Measurements from ENCODE around the gene ELSPBP1.

The ELSPBP1 gene

DNA sequence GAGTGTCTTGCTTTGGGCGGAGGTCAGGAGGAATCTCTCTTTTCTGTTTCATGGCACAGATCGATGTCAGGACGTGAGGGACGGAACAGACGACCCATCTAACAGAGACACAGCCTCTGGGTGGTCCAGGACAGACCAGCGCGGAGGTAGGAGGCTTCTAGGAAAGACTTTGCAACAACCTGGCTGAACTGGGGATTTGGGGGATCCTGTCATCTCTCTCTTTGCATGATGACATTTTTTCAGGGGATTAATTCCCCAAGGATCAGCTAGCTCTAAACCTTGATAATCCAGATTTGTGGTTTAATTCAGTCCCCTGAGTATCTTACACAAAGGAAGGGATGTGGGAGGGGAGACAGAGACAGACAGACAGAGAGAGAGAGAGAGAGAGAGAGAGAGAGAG, 35.0 kb downstream of the ELSPBP1 start:
- no peaks in the 10 kb centered on the region for H3K36me3 ChIP-seq (replicated peaks; ENCODE audit: low read depth, low read length)
- no peak overlapping the region for H3K4me2 ChIP-seq (ENCODE audit: low read length)
- no peak for TF ChIP-seq EZH2phosphoT487 (IDR thresholded peaks at IDR 0.05; ENCODE audit: low read depth)
- TF ChIP-seq, protein P1, sequence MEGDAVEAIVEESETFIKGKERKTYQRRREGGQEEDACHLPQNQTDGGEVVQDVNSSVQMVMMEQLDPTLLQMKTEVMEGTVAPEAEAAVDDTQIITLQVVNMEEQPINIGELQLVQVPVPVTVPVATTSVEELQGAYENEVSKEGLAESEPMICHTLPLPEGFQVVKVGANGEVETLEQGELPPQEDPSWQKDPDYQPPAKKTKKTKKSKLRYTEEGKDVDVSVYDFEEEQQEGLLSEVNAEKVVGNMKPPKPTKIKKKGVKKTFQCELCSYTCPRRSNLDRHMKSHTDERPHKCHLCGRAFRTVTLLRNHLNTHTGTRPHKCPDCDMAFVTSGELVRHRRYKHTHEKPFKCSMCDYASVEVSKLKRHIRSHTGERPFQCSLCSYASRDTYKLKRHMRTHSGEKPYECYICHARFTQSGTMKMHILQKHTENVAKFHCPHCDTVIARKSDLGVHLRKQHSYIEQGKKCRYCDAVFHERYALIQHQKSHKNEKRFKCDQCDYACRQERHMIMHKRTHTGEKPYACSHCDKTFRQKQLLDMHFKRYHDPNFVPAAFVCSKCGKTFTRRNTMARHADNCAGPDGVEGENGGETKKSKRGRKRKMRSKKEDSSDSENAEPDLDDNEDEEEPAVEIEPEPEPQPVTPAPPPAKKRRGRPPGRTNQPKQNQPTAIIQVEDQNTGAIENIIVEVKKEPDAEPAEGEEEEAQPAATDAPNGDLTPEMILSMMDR (IDR thresholded peaks at IDR 0.05; ENCODE audit: low read depth, low read length) = no peak

DNA sequence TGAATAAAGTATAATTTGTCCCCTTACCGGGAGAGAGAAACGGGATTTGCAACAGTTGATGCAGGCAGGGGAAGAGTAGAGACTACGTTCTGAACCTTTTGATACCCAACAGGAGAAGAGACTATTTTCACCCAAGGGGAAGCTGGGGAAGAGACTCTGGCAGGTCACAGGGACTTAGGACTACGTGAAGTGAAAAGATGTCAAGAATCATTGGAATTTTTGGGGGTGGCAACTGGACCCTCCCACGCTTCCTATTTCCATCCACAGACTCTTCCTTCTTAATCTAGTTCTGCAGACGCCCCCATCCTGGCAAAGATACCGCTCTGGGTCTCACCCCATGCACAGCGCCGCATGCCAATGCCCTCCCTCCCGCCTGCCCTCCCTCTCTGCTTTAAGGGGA, 35.6 kb downstream of the ELSPBP1 start:
- no peaks in the 10 kb centered on the region for H3K36me3 ChIP-seq (replicated peaks; ENCODE audit: low read depth, low read length)
- TF ChIP-seq EZH2phosphoT487 (IDR thresholded peaks at IDR 0.05; ENCODE audit: low read depth) = no peak
- TF ChIP-seq, protein P1 (IDR thresholded peaks at IDR 0.05; ENCODE audit: low read depth, low read length) = no peak
- H3K9ac ChIP-seq (ENCODE audit: low read length) = no peak overlapping the region
- no peak overlapping the region for H3K4me2 ChIP-seq (ENCODE audit: low read length)
- H3K4me3 ChIP-seq (ENCODE audit: low read length) = no peak overlapping the region
- no peak overlapping the region for H3K27ac ChIP-seq (ENCODE audit: low read length)
- H3K9me3 ChIP-seq (ENCODE audit: insufficient read depth, low read length) = no peaks in the 10 kb centered on the region
- H4K20me1 ChIP-seq (ENCODE audit: insufficient read depth, low read length) = no peaks in the 10 kb centered on the region
- no peak overlapping the region for H2AFZ ChIP-seq (ENCODE audit: low read depth, low read length)
- no peaks in the 10 kb centered on the region for H3K4me1 ChIP-seq (ENCODE audit: low read length)
- peaks cover 18% of the 10 kb centered on the region for H3K27me3 ChIP-seq (ENCODE audit: low read depth, low read length)
- no peaks in the 10 kb centered on the region for H3K79me2 ChIP-seq (ENCODE audit: low read length)

More for the DNA sequence above, 35.0 kb downstream of the ELSPBP1 start:
- Histone ChIP-seq H3K9ac (ENCODE audit: low read length) (no peak overlapping the region), H3K4me3 (ENCODE audit: low read length) (no peak overlapping the region), H3K79me2 (ENCODE audit: low read length) (no peaks in the 10 kb centered on the region), H3K27ac (ENCODE audit: low read length) (no peak overlapping the region), H3K4me1 (ENCODE audit: low read length) (no peaks in the 10 kb centered on the region), H3K27me3 (ENCODE audit: low read depth, low read length) (peaks cover 25% of the 10 kb centered on the region), H4K20me1 (ENCODE audit: insufficient read depth, low read length) (no peaks in the 10 kb centered on the region), H2AFZ (ENCODE audit: low read depth, low read length) (no peak overlapping the region), H3K9me3 (ENCODE audit: insufficient read depth, low read length) (no peaks in the 10 kb centered on the region)

DNA sequence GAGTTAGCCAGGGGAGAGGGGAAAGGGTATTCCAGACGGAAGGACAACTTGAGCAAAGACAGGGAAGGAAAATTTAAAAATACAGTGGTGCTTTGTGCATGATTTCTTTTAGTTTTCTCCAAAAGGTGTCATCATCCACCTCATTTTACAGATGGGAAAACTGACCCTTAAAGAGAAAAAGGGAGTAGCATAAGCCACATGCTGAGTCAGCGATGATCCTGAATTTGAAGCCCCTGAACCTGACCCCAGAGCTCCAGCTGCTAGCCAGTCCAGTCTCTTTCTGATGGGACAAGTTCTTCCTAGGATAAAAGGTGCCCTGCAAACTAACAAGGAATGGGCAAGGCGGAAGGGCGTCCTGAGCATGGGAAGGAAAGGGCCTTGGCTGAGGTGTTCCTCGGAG, 39.2 kb downstream of the ELSPBP1 start:
- Histone ChIP-seq H2AFZ (ENCODE audit: low read depth, low read length) (no peak overlapping the region), H3K27me3 (ENCODE audit: low read depth, low read length) (peaks cover 11% of the 10 kb centered on the region), H3K4me2 (ENCODE audit: low read length) (no peak overlapping the region), H3K4me3 (ENCODE audit: low read length) (no peak overlapping the region), H3K36me3 (replicated peaks; ENCODE audit: low read depth, low read length) (no peaks in the 10 kb centered on the region), H3K27ac (ENCODE audit: low read length) (no peak overlapping the region), H4K20me1 (ENCODE audit: insufficient read depth, low read length) (no peaks in the 10 kb centered on the region), H3K4me1 (ENCODE audit: low read length) (no peaks in the 10 kb centered on the region), H3K9me3 (ENCODE audit: insufficient read depth, low read length) (peaks cover 6% of the 10 kb centered on the region), H3K9ac (ENCODE audit: low read length) (no peak overlapping the region), H3K79me2 (ENCODE audit: low read length) (no peaks in the 10 kb centered on the region)
- TF ChIP-seq, protein P1 (IDR thresholded peaks at IDR 0.05; ENCODE audit: low read depth, low read length) = no peak
- no peak for TF ChIP-seq EZH2phosphoT487 (IDR thresholded peaks at IDR 0.05; ENCODE audit: low read depth)

DNA sequence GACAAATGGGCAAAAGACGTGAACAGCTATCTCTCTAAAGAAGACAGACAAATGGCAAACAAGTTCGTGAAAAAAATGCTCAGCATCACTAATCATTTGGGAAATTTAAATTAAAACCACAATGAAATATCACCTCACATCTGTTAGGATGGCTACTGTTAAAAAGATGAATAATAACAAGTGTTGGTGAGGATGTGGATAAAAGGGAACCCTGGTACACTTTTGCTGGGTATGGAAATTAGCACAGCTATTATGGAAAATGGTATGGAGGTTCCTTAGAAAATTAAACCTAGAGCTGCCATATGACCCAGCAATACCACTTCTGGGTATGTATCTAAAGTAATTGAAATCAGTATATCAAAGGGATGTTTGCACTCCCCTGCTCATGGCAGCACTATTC, 42.3 kb downstream of the ELSPBP1 start:
- H3K79me2 ChIP-seq (ENCODE audit: low read length) = no peaks in the 10 kb centered on the region
- H3K27ac ChIP-seq (ENCODE audit: low read length) = no peak overlapping the region
- no peak for TF ChIP-seq EZH2phosphoT487 (IDR thresholded peaks at IDR 0.05; ENCODE audit: low read depth)
- TF ChIP-seq, protein P1 (IDR thresholded peaks at IDR 0.05; ENCODE audit: low read depth, low read length) = no peak
- H3K36me3 ChIP-seq (replicated peaks; ENCODE audit: low read depth, low read length) = no peaks in the 10 kb centered on the region
- no peak overlapping the region for H3K9ac ChIP-seq (ENCODE audit: low read length)
- H3K9me3 ChIP-seq (ENCODE audit: insufficient read depth, low read length) = peaks cover 6% of the 10 kb centered on the region
- H3K27me3 ChIP-seq (ENCODE audit: low read depth, low read length) = peaks cover 19% of the 10 kb centered on the region
- H3K4me3 ChIP-seq (ENCODE audit: low read length) = no peak overlapping the region
- peaks cover 4% of the 10 kb centered on the region; the same call in 1 of the 2 replicates for H3K4me1 ChIP-seq (ENCODE audit: low read length)
- H3K4me2 ChIP-seq (ENCODE audit: low read length) = no peak overlapping the region
- no peak overlapping the region for H2AFZ ChIP-seq (ENCODE audit: low read depth, low read length)
- H4K20me1 ChIP-seq (ENCODE audit: insufficient read depth, low read length) = no peaks in the 10 kb centered on the region

Measured in OCI-LY3 (cell line).